Daoy (cell line): ENCODE data around the gene CALML5. TPM values are rescaled to one million over a fixed set of nuclear protein-coding genes. Genes with fewer than 3 reads are reported as not detected.
A peak's percentile ranks its signal among the peaks of the same experiment; 100 is the strongest.

Experiments used
- DNase-seq: peaks from one replicate; pipeline ENCODE4 v3.0.0-alpha.2; 2015; ENCODE audit warnings: low read depth
- total RNA-seq: library from RNA; depleted of rRNA; stranded (reverse); fragments of >200 nt; shearing (Covaris generic); gene quantifications from 2 replicates; pipeline ENCODE4 v1.2.3, GENCODE V29; 2014; rRNA removed

The CALML5 gene
- total RNA-seq, result not detected in 2 replicates

DNA sequence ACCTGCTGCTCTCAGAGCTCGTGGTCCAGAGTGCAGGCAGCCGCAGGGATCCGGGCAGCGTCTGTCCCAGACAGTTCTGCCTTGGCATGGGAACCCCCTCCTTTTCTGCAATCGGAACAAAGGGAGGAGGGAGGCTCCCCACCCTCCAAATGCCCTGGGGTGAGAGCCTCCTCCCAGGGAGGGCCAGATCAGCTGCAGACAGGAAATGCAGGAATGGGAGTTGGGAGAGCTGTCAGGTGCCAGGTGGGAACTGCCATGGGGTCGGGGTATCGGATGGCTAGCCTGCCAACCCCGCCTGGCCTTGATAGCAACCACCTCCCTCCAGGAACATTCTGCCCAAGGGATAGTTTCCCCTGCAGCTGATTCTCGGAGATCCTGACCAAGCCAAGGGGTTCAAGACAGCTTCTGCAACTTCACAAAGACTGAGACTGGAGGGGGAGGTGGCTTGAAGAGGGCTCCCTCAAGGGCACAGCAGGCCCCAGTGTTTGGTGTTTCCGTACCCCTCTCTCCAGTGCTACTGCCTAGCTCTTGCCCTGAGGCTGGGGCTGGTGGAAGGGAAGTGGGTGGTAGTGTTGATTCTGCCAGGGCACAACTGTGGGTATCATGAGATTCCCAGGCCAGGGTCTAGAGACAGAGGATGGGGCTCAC lies at the start of gene CALML5:
Gene CALML5, minus strand, starts transcription at position 78 of the 648 bp plus-strand sequence. CDS start 132 bp downstream, outside the sequence.
- no peak for DNase-seq

DNA sequence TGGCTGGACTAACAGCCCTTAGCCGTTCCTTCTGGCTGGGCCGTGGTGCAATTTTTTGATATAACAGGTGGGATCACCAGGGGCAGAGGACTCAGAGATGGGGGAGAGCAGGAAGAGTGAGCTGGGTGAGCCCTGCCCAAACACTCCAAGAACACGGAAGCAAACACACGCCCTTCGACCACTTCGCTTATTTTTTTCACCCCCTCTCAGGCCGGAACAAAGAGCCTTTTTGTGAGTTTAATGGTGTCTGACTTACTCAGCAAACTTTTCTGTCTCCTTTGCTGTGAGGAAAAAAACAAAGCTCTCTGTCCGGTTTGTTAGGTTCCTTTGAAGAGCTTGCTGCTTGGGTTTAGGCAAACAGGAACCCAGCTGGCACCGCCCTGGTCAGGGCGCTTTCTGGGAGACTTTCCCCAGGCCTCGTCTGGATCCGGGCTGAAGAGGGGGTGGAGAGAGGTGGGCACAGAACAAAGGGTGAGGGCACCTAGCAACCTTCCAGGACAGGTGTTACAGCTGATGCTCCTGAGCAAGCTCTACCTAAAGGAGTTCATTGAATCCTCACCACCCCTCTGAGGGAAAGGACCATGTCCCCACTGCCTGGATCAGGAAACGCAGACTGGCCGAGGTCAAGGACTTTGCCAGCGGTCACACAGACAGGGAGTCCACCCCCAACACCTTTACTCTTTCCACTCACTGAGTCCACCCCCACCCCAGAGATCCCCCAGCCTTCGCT lies 48.7 kb upstream of the CALML5 start:
- peak; percentile 61 for DNase-seq

- no peak for DNase-seq
Measured at GRCh38 chr10:5547681-5547930, 48.2 kb upstream of the CALML5 start.

- DNase-seq, result peak; percentile 70
Measured at GRCh38 chr10:5546891-5547680, 47.7 kb upstream of the CALML5 start.

DNA sequence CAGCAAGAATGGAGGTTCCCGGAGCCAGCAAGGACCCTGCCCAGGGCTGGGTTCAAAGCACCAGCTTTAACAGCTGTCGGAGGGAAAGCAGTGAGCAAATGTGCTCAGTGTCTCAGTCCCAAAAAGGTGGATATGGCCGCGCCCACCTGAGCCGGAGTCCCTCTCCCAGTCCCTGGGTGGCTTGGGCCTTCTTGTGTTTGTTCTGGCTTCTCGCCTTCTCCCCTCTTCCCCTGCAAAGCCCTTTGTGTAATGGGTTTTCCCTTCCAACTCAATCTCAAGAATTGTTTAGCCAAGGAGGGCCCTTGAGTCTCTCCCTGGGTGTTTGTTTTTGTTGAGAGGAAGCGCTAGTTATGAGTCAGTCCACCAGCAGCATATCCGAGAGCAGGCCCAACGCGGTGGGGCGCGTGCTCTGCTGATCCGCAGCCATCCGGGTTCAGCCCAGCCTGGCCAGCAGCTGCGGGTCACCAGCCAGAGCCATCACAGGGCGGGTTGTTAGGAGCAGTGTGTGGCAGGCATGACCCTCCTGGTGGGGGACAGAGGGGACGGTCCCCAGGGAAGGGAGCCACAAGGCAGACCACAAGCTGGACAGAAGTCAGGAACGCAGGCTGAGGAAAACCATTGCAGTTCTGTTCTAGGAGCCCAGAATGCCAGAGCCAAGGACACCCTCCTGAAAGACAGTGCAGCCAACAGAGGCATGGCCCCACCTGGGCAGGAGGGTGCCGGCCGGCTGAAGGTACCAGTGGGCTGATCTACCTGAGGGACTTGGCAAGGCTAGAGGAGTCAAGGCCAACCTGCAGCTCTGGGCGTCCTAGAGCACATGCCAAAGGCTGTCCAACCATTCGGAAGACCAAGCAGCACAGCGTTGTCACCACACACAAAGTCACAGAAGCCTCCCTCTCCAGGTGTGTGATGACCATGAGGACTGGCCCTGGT lies 46.7 kb upstream of the CALML5 start:
- peak; percentile 86 for DNase-seq

- DNase-seq, result no peak
Measured at GRCh38 chr10:5545426-5545777, 46.0 kb upstream of the CALML5 start.

DNA sequence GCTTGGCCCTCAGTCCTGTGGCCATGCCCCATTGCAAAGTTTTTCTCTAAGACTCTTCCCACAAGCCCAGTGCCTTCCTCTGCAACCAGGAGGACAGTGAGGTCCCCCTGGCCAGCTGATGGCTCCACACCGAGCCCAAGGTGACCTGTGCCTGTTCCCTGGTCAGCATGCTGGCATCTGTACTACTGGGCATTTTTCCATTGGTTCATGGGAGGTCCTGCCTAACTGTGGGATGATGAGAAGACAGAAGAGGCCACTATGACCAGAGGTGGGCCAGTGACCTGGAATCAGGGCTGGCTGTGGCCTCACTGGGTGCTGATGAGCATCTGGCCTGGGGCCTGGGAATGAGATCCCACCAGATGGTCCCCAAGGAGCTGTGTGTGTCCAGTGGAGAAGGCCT lies 45.6 kb upstream of the CALML5 start:
- DNase-seq, result no peak

- no peak for DNase-seq
Measured at GRCh38 chr10:5544216-5544805, 44.9 kb upstream of the CALML5 start.

GRCh38 chr10:5543623-5544022 lies 44.3 kb upstream of the CALML5 start:
- DNase-seq, result no peak

- no peak for DNase-seq
Measured at GRCh38 chr10:5542100-5542499, 42.7 kb upstream of the CALML5 start.

DNA sequence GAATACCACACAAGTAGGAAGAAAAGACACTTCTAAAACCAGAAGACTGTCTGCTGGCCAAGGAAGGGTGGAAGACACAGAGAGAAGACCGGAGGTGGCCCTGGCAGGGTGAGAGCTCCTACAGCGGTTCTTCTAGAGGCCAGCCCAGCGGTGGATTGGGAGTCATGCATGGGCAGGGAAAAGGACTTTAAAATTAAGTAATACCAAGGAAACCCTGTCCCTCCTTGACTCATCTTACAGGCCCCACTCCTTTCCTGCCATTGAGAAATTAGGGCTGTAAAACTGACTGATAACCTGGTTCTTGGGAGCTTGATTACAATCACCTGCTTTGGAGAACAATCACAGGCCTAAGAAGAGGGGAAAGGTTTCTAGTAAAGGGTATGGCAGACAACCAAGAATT lies 41.5 kb upstream of the CALML5 start:
- no peak for DNase-seq

- DNase-seq, result no peak
Measured at GRCh38 chr10:5540080-5540479, 40.7 kb upstream of the CALML5 start.

DNA sequence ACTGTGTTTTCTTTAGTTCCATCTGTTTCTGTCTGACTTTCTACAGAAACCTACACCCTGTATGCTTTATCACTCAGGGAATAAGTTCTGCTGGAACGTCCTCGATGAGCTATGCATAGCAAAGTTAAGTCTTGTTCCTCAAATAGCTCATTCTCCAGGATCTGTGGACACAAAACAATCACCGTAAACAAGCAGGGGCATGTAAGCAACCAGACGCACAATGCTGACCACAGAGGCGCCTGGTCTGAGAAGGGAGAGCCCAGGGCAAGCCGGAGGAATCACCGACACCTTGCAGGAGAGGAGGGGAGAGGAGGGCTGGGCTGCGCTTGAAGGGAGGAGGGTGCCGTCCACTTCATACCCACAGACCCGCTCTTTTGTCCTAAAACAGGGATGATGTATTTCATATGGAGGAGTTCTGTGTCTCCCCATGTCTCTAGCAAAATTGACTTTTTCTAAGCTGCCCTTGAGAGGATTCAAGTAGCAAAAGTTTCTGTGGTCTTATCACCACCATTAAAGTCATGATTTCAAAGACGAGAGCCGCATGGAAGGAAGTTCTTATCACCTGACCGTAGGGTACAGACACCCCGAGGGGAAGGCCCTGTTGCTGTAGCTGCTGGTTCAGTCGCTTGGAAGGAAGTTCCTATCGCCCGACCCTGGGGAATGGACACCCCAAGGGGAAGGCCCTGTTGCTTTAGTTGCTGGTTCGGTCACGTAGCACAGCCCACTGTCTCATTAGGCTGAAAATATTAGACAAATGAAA lies 39.7 kb upstream of the CALML5 start:
- no peak for DNase-seq

DNA sequence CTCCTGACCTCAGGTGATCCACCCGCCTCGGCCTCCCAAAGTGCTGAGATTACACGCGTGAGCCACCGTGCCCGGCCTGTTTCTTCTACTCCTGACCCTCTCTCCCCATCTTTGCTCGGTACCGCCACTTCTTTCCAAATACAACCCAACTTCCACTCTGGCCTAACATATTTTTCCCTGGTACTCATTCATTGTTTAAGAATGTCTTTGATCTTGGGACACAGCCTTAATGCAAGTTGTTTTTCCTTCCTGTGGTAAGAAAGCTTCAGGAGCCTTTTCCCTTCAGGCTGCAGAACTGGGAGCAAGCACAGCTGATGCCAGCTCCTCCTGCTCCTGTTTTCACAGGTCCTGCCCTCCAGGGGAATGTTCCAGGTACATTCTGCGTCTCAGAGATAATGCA lies 39.1 kb upstream of the CALML5 start:
- peak; percentile 35 for DNase-seq

- no peak for DNase-seq
Measured at GRCh38 chr10:5537684-5538083, 38.3 kb upstream of the CALML5 start.

- DNase-seq, result no peak
Measured at GRCh38 chr10:5536486-5537081, 37.2 kb upstream of the CALML5 start.

GRCh38 chr10:5534880-5535856 lies 35.8 kb upstream of the CALML5 start:
- no peak for DNase-seq

- DNase-seq, result no peak
Measured at GRCh38 chr10:5534051-5534821, 34.9 kb upstream of the CALML5 start.
